GM21515 (cell line): ENCODE results near the gene RFX1.

Experiments used
- ATAC-seq: cut with Tn5 transposase; IDR thresholded peaks from one replicate; pipeline ENCODE4 v1.9.1; 2021; ENCODE audit not compliant: unreplicated experiment

RFX1 gene

GRCh38 chr19:13996928-13997630 lies 9.0 kb downstream of the RFX1 start:
- ATAC-seq = no peak

DNA sequence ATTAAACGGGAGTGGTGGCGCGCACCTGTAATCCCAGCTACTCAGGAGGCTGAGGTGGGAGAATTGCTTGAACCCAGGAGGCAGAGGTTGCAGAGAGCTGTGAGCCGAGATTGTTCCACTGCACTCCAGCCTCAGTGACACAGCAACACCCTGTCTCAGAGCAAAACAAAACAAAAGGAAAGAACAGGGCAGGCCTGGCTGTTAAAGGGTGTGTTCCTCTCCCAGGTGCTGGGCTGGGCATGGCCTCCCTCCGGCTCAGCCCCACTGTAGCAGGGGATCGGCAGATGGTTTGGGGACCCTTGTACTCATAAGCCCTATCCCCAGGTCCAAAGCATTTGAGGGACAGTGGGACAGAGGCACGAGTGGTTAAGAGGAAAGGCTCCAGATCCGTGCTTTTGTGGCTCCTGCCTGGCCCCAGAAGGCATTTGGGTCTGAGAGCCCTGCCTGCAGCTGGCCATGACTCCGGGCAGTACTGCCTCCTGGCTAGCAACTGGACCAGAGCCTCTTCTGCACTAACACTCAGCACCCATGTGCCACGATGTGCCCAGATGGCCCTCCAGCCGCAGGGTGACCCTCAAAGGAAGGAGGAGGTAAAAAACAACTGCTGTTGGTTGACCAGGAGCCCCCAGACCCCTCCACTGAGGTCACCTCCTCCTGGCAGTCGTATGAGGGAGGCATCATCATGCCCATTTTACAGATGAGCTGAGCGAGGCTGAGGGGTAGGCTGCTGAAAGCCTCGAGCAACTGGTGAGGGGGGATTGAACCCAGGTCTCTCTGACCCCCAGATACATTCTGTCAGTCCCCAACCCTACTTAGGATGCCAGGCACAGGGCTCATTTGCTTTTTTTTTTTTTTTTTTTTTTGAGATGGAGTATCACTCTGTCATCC lies 10.0 kb downstream of the RFX1 start:
- no peak for ATAC-seq

DNA sequence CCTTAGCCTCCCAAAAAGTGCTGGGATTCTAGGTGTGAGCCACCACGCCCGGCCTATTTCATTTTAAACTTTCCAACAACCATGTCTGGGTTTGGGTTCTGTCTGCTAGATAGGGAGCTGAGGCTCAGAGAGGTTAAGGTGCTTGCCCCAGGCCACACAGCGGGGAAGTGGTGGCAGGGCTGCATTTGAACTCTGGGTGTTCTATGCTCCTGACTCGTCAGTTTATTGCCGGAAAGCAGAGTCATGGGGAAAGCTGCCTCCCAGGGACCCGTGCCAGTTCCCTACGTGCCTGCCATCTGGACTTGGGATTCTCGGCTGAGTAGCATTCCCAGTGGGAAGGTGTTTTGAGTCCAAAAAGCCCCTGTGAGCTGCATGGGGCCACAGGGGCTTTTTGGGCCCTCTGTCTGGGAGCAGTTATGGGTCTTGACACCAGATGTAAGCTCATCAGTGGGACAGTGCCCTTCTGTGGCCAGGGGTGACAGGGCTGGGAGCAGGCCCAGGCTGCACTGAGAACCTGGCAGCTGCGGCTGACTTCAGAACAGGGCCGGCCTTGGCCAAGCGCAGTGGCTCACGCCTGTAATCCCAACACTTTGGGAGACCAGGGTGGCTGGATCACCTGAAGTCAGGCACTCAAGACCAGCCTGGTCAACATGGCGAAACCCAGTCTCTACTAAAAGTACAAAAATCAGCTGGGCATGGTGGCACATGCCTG lies 10.9 kb downstream of the RFX1 start:
- no peak for ATAC-seq

DNA sequence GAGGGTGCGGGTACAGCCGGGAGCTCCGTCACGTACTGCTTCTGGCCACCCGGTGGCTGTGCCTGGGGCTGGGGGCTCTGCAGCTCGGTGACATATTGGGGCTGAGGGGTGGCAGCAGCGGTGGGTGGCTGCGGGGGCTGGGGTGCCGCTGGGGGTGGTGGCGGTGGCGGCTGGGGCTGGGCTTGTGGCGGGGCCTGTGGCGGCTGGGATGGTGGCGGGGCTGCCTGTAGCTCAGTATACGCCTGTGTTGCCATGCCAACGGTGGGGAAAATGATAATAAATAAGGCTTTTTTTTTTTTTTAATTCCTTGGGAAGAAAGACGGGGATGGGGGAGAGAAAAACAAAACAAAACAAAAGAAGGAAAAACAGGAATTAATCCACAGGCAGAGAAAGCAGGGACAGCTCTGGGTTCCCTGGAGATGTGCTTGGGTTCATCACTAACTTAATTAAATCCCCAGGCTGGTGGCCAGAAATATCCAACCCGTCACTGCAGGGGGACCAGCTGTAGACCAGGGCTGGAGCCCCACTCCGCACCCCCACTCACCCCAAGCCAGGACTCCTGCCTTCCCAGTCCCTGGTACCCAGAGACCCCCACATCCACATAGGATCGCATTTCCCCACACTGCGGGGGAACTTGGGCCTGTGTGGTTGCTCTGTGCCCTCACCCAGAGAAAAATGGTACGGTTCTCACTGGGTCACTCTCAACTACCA lies 12.4 kb downstream of the RFX1 start:
- no peak for ATAC-seq

GRCh38 chr19:13992025-13992424 lies 14.1 kb downstream of the RFX1 start:
- no peak for ATAC-seq

- ATAC-seq = no peak
Observed at GRCh38 chr19:13990085-13990484, 16.0 kb downstream of the RFX1 start.

DNA sequence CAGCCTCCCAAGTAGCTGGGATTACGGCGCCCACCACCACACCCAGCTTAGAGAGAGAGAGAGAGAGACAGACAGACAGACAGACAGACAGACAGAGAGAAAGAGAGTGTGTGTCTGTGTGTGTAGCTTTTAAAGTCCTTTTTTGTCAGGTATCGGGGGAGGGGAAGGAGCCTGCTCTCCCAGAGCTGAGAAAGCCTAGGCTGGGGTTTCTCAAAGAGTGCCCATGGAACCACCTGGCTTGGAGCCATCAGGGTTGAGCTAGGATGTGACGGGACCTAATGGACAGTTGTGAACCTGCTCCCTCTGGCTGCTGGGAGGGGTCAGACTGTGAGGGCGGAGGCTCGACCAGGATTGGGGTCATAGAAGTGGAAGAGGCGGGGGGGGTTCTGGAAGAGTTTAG lies 16.6 kb downstream of the RFX1 start:
- ATAC-seq = no peak

DNA sequence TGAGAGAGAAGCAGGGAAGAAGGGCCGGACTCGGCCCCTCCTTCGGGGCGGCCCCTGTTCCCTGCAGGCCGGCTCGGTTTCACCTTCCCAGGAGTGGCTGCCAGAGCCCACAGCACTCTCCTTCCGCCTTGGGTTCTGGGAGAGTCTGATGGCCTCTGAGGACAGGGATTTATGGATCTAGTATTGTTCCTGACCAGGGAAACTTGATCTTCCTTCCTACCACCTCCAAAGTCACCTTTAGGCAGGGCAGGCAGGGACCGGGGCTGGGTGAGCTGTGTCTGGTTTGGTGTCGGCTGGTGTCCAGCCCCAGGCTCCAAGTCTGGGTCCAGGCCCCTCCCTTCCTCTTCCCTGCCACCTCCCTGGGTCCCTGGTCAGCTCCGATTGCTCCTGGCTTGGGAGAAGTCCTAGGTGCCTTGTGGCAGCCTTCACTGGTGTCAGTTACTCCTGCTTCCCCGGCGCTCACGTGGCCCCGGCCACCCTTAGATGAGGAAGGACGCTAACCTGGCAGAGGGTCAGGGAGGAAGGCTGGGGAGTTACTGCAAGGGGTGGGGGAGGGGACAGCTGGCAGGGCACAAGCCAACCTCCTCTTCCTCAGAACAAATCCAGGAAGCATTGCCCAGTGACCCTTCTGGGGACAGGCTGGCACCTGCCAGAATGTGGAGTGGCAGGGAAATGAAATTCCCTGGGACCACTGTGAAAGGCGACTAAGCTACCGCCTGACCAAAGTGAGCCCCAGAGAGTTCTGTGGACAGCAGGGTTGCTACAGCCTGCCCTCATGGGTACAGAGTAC lies 18.8 kb downstream of the RFX1 start:
- no peak for ATAC-seq

DNA sequence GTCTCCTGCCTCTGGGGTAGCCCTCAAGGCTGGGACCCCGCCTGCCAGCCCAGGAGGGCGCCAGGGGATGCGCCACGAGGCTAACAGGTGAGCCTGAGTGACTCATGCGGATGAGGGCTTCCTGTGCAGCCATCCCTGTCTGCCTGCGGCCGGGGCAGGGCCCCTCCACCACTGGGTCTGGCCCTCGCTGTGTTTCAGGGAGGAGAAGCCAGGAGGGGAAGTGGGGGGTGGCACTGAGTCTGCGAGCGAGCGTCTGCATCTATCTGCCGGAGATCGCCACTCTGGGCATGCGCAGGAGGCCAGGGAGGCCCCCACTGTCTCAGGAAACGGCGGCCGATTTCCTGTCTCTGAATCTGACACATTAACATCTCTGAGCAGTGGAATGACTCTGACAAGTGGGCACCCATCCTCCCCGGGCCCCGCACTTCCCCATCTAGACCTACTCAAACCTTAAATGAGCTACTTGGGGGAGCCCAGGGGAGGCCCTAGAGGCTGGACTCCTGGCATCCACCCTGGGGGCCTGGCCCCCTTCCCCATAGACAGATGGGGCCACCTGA lies 19.7 kb downstream of the RFX1 start:
- peak; percentile 72 for ATAC-seq

GRCh38 chr19:13985771-13986347 lies 20.3 kb downstream of the RFX1 start:
- peak; percentile 8 for ATAC-seq

- ATAC-seq = no peak
Observed at GRCh38 chr19:13984875-13985741, 21.0 kb downstream of the RFX1 start.

GRCh38 chr19:13984186-13984585 lies 21.9 kb downstream of the RFX1 start:
- ATAC-seq = no peak

DNA sequence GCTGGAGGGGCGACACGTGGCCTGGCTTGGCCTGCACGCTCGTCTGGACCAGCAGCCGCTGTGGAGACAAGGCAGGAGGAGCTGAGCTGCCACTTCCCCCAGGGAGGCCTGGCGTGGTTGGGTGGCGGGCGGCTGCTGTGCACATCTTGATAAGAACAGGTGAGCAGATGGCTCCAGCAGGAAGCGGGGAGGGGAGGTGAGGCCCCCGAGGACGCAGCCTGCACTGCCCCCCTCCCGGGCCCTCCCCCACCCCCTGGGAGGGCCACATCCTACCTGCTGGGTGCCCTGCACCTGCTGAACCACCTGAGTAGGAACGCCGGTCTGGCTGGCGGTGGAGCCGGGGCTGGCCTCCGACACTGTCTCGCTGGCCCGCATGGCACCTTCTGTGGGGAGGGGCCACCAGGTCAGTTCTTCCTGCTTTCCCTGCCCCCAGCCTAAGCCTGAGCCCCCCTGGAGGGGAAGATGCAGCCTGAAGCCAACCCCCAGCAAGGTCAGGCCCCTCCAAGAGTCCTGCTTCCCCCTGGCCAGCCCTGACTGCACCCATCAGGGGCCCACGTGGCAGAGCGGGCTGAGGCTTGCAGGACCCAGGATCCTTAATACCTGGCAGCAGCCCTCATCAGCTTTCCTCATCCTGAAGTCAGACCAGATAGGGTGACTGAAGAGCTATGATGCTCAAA lies 22.8 kb downstream of the RFX1 start:
- ATAC-seq = no peak

- ATAC-seq = no peak
Observed at GRCh38 chr19:13982773-13983172, 23.3 kb downstream of the RFX1 start.

GRCh38 chr19:13981988-13982501 lies 24.1 kb downstream of the RFX1 start:
- no peak for ATAC-seq

DNA sequence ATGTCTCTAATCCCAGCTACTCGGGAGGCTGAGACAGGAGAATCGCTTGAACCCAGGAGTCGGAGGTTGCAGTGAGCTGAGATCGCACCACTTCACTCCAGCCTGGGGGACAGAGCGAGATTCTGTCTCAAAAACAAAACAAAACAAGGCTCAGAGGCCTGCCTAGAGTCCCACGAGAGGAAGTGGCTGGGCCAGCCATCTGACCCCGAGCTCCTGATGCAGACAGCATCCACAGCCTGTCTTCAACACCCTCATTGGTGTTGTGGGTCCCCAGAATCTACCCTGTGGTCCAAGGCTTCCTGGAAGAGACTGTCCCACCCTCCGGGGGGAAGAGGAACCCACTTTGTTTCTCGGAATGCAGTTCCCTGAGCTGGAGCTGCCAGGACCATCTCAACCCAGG lies 24.7 kb downstream of the RFX1 start:
- no peak for ATAC-seq

GRCh38 chr19:13981021-13981420 lies 25.1 kb downstream of the RFX1 start:
- ATAC-seq = no peak

DNA sequence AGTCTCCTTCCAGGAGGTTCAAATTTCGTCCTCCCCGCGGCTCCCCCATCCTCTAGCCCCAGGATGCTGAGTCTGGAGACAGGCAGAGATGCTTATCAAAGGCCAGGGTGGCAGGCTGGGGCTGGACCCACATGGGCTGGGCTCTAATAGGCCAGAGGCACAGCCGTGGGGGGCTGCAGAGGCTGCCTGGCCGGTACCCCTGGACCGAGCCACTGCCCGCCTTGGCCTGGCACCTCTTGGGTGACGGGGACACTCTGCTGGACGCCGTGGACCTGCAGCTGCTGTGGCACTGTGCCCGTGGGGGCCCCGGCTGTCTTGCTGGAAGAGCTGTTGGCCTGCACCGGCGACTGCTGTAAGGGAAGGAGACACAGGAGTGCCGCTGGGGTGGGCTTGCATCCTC lies 25.8 kb downstream of the RFX1 start:
- no peak for ATAC-seq
